Endodermal cell (in vitro differentiated cells): ENCODE results near the gene RSRC2. TPM values are rescaled to one million over a fixed set of nuclear protein-coding genes. Genes with fewer than 3 reads are reported as not detected.
A peak's percentile ranks its signal among the peaks of the same experiment; 100 is the strongest.

Experiments used
- DNase-seq: peaks from one replicate; pipeline ENCODE4 v3.0.0-alpha.2; 2017
- H3K27ac ChIP-seq: 2 replicates; pipeline ENCODE4 v1.5.1; 2013; ENCODE audit warnings: mild to moderate bottlenecking, low read depth, low read length, moderate library complexity
- H3K27me3 ChIP-seq: 2 replicates; pipeline ENCODE4 v1.6.1; 2013; ENCODE audit warnings: mild to moderate bottlenecking, low read length, moderate library complexity; ENCODE audit not compliant: insufficient read depth, control insufficient read depth, poor library complexity, severe bottlenecking
- H3K36me3 ChIP-seq: 2 replicates; pipeline ENCODE4 v1.7.0; 2013; ENCODE audit warnings: mild to moderate bottlenecking, low read length, moderate library complexity; ENCODE audit not compliant: control insufficient read depth, insufficient read depth
- H3K4me1 ChIP-seq: one replicate; pipeline ENCODE4 v1.7.0; 2013; ENCODE audit warnings: low read length; ENCODE audit not compliant: control insufficient read depth, insufficient read depth
- H3K4me3 ChIP-seq: 2 replicates; pipeline ENCODE4 v1.5.1; 2013; ENCODE audit warnings: mild to moderate bottlenecking, low read length, moderate library complexity
- H3K9ac ChIP-seq: 2 replicates; pipeline ENCODE4 v1.6.1; 2013; ENCODE audit warnings: mild to moderate bottlenecking, low read length, moderate library complexity; ENCODE audit not compliant: poor library complexity, severe bottlenecking; ENCODE audit errors: extremely low read depth
- H3K9me3 ChIP-seq: 2 replicates; pipeline ENCODE4 v1.6.1; 2013; ENCODE audit warnings: mild to moderate bottlenecking, low read length, moderate library complexity; ENCODE audit not compliant: control insufficient read depth
- H3K27ac Mint-ChIP-seq: 2 replicates; pipeline ENCODE4 v1.8.0; 2020; ENCODE audit warnings: mixed read lengths
- H3K27me3 Mint-ChIP-seq: 2 replicates; pipeline ENCODE4 v1.8.0; 2021; ENCODE audit warnings: mild to moderate bottlenecking, mixed read lengths; ENCODE audit not compliant: insufficient read depth
- H3K36me3 Mint-ChIP-seq: 2 replicates; pipeline ENCODE4 v1.8.0; 2020; ENCODE audit warnings: low read depth, mixed read lengths
- H3K4me1 Mint-ChIP-seq: 2 replicates; pipeline ENCODE4 v1.8.0; 2020; ENCODE audit warnings: mixed read lengths
- H3K4me3 Mint-ChIP-seq: 2 replicates; pipeline ENCODE4 v1.8.0; 2020; ENCODE audit warnings: mild to moderate bottlenecking, moderate library complexity, mixed read lengths
- H3K9me3 Mint-ChIP-seq: 2 replicates; pipeline ENCODE4 v1.8.0; 2020; ENCODE audit warnings: mild to moderate bottlenecking, mixed read lengths
- CTCF ChIP-seq: fragments of 200-600 bp; sonication (generic); conservative IDR thresholded peaks from 2 replicates; pipeline ENCODE4 v1.5.0; 2021; ENCODE audit warnings: antibody characterized with exemption, mild to moderate bottlenecking
- WGBS, 2 experiments: methylation state at CpG; one replicate each; pipeline versions ENCODE4 v1.1.5 to v1.1.7; 2013; ENCODE audit warnings: missing lambda C conversion rate in 2 of 2, mixed read lengths in 1 of 2; ENCODE audit not compliant: insufficient coverage in 1 of 2, insufficient read length in 1 of 2; 5-methylcytosine and 5-hydroxymethylcytosine counted together
- total RNA-seq, 2 donors: library from RNA; stranded (reverse); fragmentation: NEBNext Ultra II Directional in 1 of 2; extraction: Animal tissue kit (Norgen Biotek cat#: 25700) in 1 of 2; gene quantifications; 2 replicates in 1 of 2; 3 replicates in 1 of 2; pipeline ENCODE4 v1.2.1, GENCODE V29; 2021

RSRC2 gene
- total RNA-seq, 2 donors from 2014 or later: 88.1 to 111 TPM

- Histone ChIP-seq H3K27ac (no peak overlapping the region), H3K9ac (no peak overlapping the region), H3K4me1 (no peaks in the 10 kb centered on the region), H3K9me3 (no peaks in the 10 kb centered on the region), H3K27me3 (no peaks in the 10 kb centered on the region), H3K4me3 (no peak overlapping the region), H3K36me3 (peaks cover 71% of the 10 kb centered on the region)
- 98 to 100% methylated on average over 2 of the region's 2 CpGs for WGBS, 2 experiments
- no peak overlapping the region for H3K27ac Mint-ChIP-seq
- H3K27me3 Mint-ChIP-seq: no peaks in the 10 kb centered on the region
- no peaks in the 10 kb centered on the region for H3K4me1 Mint-ChIP-seq
- no peaks in the 10 kb centered on the region for H3K9me3 Mint-ChIP-seq
- TF ChIP-seq CTCF: no peak
- H3K36me3 Mint-ChIP-seq: peaks cover 49% of the 10 kb centered on the region
- H3K4me3 Mint-ChIP-seq: no peak overlapping the region
- no peak for DNase-seq
These were observed 17.8 kb upstream of the RSRC2 start for GRCh38 chr12:122544537-122544936.

DNA sequence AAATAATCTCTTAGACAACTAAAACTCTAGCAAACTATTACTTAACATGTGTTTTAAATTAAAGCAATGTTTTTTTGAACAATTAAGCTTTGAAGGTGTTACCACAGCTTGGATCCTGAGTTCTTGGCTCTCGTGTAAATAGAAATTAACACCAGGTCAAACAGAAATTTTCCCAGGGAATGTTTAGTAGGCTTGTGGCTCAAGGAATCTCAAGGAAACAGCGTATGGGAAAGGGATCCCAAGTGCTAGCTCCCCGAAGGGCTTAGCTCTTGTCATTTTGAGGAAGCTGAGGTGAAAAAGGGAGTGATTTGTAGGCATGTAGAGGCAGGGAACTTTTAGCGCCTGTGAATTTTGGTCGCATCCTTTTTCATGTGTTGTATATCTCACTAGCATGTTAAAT is 11.8 kb upstream of the RSRC2 start:
- no peaks in the 10 kb centered on the region for H3K4me1 ChIP-seq
- WGBS, 2 experiments: 96 to 100% methylated on average over 2 to 5 of the region's 5 CpGs
- H3K4me3 ChIP-seq: no peak overlapping the region
- peak overlapping the region; percentile 61 for H3K27ac Mint-ChIP-seq
- H3K27me3 ChIP-seq: no peaks in the 10 kb centered on the region
- H3K4me3 Mint-ChIP-seq: no peak overlapping the region
- TF ChIP-seq CTCF: no peak
- H3K4me1 Mint-ChIP-seq: no peaks in the 10 kb centered on the region
- DNase-seq: peak; percentile 40
- no peaks in the 10 kb centered on the region for H3K27me3 Mint-ChIP-seq
- peaks cover 52% of the 10 kb centered on the region for H3K36me3 ChIP-seq
- H3K27ac ChIP-seq: no peak overlapping the region
- no peak overlapping the region for H3K9ac ChIP-seq
- H3K9me3 Mint-ChIP-seq: no peaks in the 10 kb centered on the region
- no peaks in the 10 kb centered on the region for H3K9me3 ChIP-seq
- H3K36me3 Mint-ChIP-seq: peaks cover 49% of the 10 kb centered on the region

- peak overlapping the region; percentile 38 for H3K27ac Mint-ChIP-seq
- Histone ChIP-seq H3K9ac (no peak overlapping the region), H3K27me3 (no peaks in the 10 kb centered on the region), H3K9me3 (no peaks in the 10 kb centered on the region), H3K27ac (no peak overlapping the region), H3K4me3 (no peak overlapping the region), H3K4me1 (no peaks in the 10 kb centered on the region), H3K36me3 (peaks cover 48% of the 10 kb centered on the region)
- TF ChIP-seq CTCF: no peak
- H3K36me3 Mint-ChIP-seq: peaks cover 43% of the 10 kb centered on the region
- DNase-seq: peak; percentile 68
- no peaks in the 10 kb centered on the region for H3K9me3 Mint-ChIP-seq
- no peak overlapping the region for H3K4me3 Mint-ChIP-seq
- no peaks in the 10 kb centered on the region for H3K4me1 Mint-ChIP-seq
- no peaks in the 10 kb centered on the region for H3K27me3 Mint-ChIP-seq
- 88 to 100% methylated on average over 3 to 4 of the region's 4 CpGs for WGBS, 2 experiments
These were observed 10.3 kb upstream of the RSRC2 start for GRCh38 chr12:122537021-122537420.
